H9 (cell line): ENCODE results near the gene P2RY8. TPM values are rescaled to one million over a fixed set of nuclear protein-coding genes. Genes with fewer than 3 reads are reported as not detected.

Experiments
- DNase-seq: peaks from one replicate; pipeline ENCODE4 v3.0.0-alpha.2; 2017
- H2AFZ ChIP-seq: one replicate; pipeline ENCODE4 v1.6.1; 2013; ENCODE audit warnings: mild to moderate bottlenecking, low read length, control low read depth, moderate library complexity
- H2AK5ac ChIP-seq: 2 replicates; pipeline ENCODE4 v1.6.1; 2013; ENCODE audit warnings: low read length, control low read depth, mixed read lengths; ENCODE audit not compliant: insufficient read length
- H2BK120ac ChIP-seq: one replicate; pipeline ENCODE4 v1.6.1; 2013; ENCODE audit warnings: low read depth, mild to moderate bottlenecking, low read length, control low read depth, inconsistent platforms; ENCODE audit not compliant: poor library complexity, severe bottlenecking
- H2BK12ac ChIP-seq: 2 replicates; pipeline ENCODE4 v1.6.1; 2013; ENCODE audit warnings: low read length, control low read depth, mixed read lengths, low read depth; ENCODE audit not compliant: insufficient read length
- H2BK15ac ChIP-seq: 2 replicates; pipeline ENCODE4 v1.6.1; 2013; ENCODE audit warnings: low read depth, low read length, control low read depth
- H2BK20ac ChIP-seq: one replicate; pipeline ENCODE4 v1.6.1; 2013; ENCODE audit warnings: low read depth, mild to moderate bottlenecking, low read length, control low read depth, inconsistent platforms; ENCODE audit not compliant: poor library complexity, severe bottlenecking
- H2BK5ac ChIP-seq: 2 replicates; pipeline ENCODE4 v1.6.1; 2013; ENCODE audit warnings: low read length, control low read depth, mixed read lengths; ENCODE audit not compliant: insufficient read length
- H3K14ac ChIP-seq: 2 replicates; pipeline ENCODE4 v1.6.1; 2013; ENCODE audit warnings: low read length, control low read depth; ENCODE audit not compliant: insufficient read depth
- H3K18ac ChIP-seq: 2 replicates; pipeline ENCODE4 v1.6.1; 2013; ENCODE audit warnings: low read depth, mild to moderate bottlenecking, mixed read lengths, low read length, control low read depth; ENCODE audit not compliant: insufficient read length
- H3K23ac ChIP-seq: 2 replicates; pipeline ENCODE4 v1.6.1; 2013; ENCODE audit warnings: low read length, control low read depth, mixed read lengths, low read depth; ENCODE audit not compliant: insufficient read length
- H3K23me2 ChIP-seq: 2 replicates; pipeline ENCODE4 v1.6.1; 2013; ENCODE audit warnings: low read depth, mild to moderate bottlenecking, mixed read lengths, low read length, control low read depth; ENCODE audit not compliant: insufficient read length, poor library complexity, severe bottlenecking
- H3K27ac ChIP-seq: 2 replicates; pipeline ENCODE4 v1.5.1; 2013; ENCODE audit warnings: low read length, control low read depth, mixed read lengths, low read depth; ENCODE audit not compliant: insufficient read length
- H3K27me3 ChIP-seq: 2 replicates; pipeline ENCODE4 v1.6.1; 2013; ENCODE audit warnings: low read length, control low read depth, inconsistent platforms; ENCODE audit not compliant: insufficient read depth
- H3K4ac ChIP-seq: 2 replicates; pipeline ENCODE4 v1.6.1; 2013; ENCODE audit warnings: low read depth, mild to moderate bottlenecking, control low read depth, inconsistent platforms, low read length, moderate library complexity
- H3K4me1 ChIP-seq: 2 replicates; pipeline ENCODE4 v1.6.1; 2013; ENCODE audit warnings: low read length, control low read depth, inconsistent platforms; ENCODE audit not compliant: insufficient read depth
- H3K4me2 ChIP-seq: 2 replicates; pipeline ENCODE4 v1.6.1; 2013; ENCODE audit warnings: low read length, control low read depth, mixed read lengths; ENCODE audit not compliant: insufficient read length, insufficient read depth
- H3K56ac ChIP-seq: 2 replicates; pipeline ENCODE4 v1.6.1; 2013; ENCODE audit warnings: low read depth, mild to moderate bottlenecking, mixed read lengths, low read length, control low read depth; ENCODE audit not compliant: insufficient read length
- H3K79me1 ChIP-seq: 2 replicates; pipeline ENCODE4 v1.6.1; 2013; ENCODE audit warnings: low read depth, mild to moderate bottlenecking, moderate library complexity, low read length, control low read depth, inconsistent platforms; ENCODE audit not compliant: insufficient read depth, poor library complexity, severe bottlenecking
- H3K79me2 ChIP-seq: 2 replicates; pipeline ENCODE4 v1.6.1; 2013; ENCODE audit warnings: low read length, control low read depth, inconsistent platforms; ENCODE audit not compliant: insufficient read depth
- H3K9ac ChIP-seq: 2 replicates; pipeline ENCODE4 v1.6.1; 2013; ENCODE audit warnings: low read length, control low read depth, mixed read lengths; ENCODE audit not compliant: insufficient read length; ENCODE audit errors: extremely low read depth
- H3K9me3 ChIP-seq: one replicate; pipeline ENCODE4 v1.6.1; 2013; ENCODE audit warnings: low read depth, low read length, inconsistent platforms; ENCODE audit not compliant: control insufficient read depth
- H3T11ph ChIP-seq: one replicate; pipeline ENCODE4 v1.6.1; 2013; ENCODE audit warnings: mild to moderate bottlenecking, low read length, control low read depth, inconsistent platforms
- H4K20me1 ChIP-seq: one replicate; pipeline ENCODE4 v1.6.1; 2013; ENCODE audit not compliant: control insufficient read depth, insufficient read length, insufficient read depth
- H4K5ac ChIP-seq: 2 replicates; pipeline ENCODE4 v1.6.1; 2013; ENCODE audit warnings: low read depth, mild to moderate bottlenecking, mixed read lengths, low read length, control low read depth; ENCODE audit not compliant: insufficient read length
- H4K8ac ChIP-seq: replicated peaks from 2 replicates; pipeline ENCODE4 v1.6.1; 2013; ENCODE audit warnings: low read length, control low read depth, mixed read lengths, low read depth; ENCODE audit not compliant: insufficient read length
- H4K91ac ChIP-seq: 2 replicates; pipeline ENCODE4 v1.6.1; 2013; ENCODE audit warnings: low read depth, mild to moderate bottlenecking, moderate library complexity, mixed read lengths, low read length, control low read depth; ENCODE audit not compliant: insufficient read length
- H3K27ac Mint-ChIP-seq, 3 experiments: 2 replicates in 2 of 3; 3 replicates in 1 of 3; pipeline ENCODE4 v1.8.0; 2020 to 2021; ENCODE audit warnings: mixed read lengths in 3 of 3, mild to moderate bottlenecking in 1 of 3, moderate library complexity in 1 of 3
- H3K27me3 Mint-ChIP-seq: 2 replicates; pipeline ENCODE4 v1.8.0; 2021; ENCODE audit warnings: low read depth, mild to moderate bottlenecking, moderate library complexity, mixed read lengths
- H3K36me3 Mint-ChIP-seq, 3 experiments: 2 replicates in 2 of 3; 3 replicates in 1 of 3; pipeline ENCODE4 v1.8.0; 2020 to 2021; ENCODE audit warnings: low read depth in 3 of 3, mixed read lengths in 3 of 3; ENCODE audit not compliant: insufficient read depth in 1 of 3
- H3K4me1 Mint-ChIP-seq, 2 experiments: 2 replicates each; pipeline ENCODE4 v1.8.0; 2020; ENCODE audit warnings: mixed read lengths in 2 of 2
- H3K4me3 Mint-ChIP-seq, 2 experiments: 2 replicates in 1 of 2; 3 replicates in 1 of 2; pipeline ENCODE4 v1.8.0; 2020 to 2021; ENCODE audit warnings: mild to moderate bottlenecking in 2 of 2, mixed read lengths in 2 of 2, moderate library complexity in 1 of 2
- H3K9me3 Mint-ChIP-seq, 2 experiments: 2 replicates in 1 of 2; 3 replicates in 1 of 2; pipeline ENCODE4 v1.8.0; 2020; ENCODE audit warnings: mild to moderate bottlenecking in 2 of 2, mixed read lengths in 2 of 2, moderate library complexity in 1 of 2
- CTCF ChIP-seq: fragments of 200-600 bp; sonication (generic); conservative IDR thresholded peaks from 3 replicates; pipeline ENCODE4 v1.8.0; 2021; ENCODE audit warnings: antibody characterized with exemption, mild to moderate bottlenecking
- WGBS: extraction: QIAGEN DNeasy Blood & Tissue Kit; methylation state at CpG from one replicate; pipeline ENCODE4 v1.1.7; 2013; ENCODE audit warnings: missing lambda C conversion rate, low lambda C conversion rate, mixed read lengths; ENCODE audit not compliant: insufficient read length; ENCODE audit errors: extremely low coverage; 5-methylcytosine and 5-hydroxymethylcytosine counted together
- total RNA-seq: library from RNA; stranded (reverse); gene quantifications from 2 replicates; pipeline ENCODE4 v1.2.1, GENCODE V29; 2021

P2RY8 gene
- total RNA-seq, 1 experiment from 2014 or later, result not detected

- H3K4me3 Mint-ChIP-seq, result no peak overlapping the region
- no peak overlapping the region for H3K18ac ChIP-seq
- no peak overlapping the region for H2BK15ac ChIP-seq
- no peaks in the 10 kb centered on the region for H3K79me1 ChIP-seq
- no peak overlapping the region for H3K9ac ChIP-seq
- no peak overlapping the region for H4K5ac ChIP-seq
- H2AK5ac ChIP-seq, result no peak overlapping the region
- peaks cover 6% of the 10 kb centered on the region in 2 experiments for H3K4me1 Mint-ChIP-seq
- no peak overlapping the region for H3K4ac ChIP-seq
- H2BK12ac ChIP-seq, result no peak overlapping the region
- H3K14ac ChIP-seq, result no peak overlapping the region
- H3K79me2 ChIP-seq, result no peaks in the 10 kb centered on the region
- no peak overlapping the region for H4K91ac ChIP-seq
- no peak overlapping the region for H3K4me2 ChIP-seq
- peaks cover 8% of the 10 kb centered on the region for H3K27me3 Mint-ChIP-seq
- no peaks in the 10 kb centered on the region for H3K36me3 Mint-ChIP-seq
- no peak overlapping the region for H2BK120ac ChIP-seq
- H3K56ac ChIP-seq, result no peak overlapping the region
- no peaks in the 10 kb centered on the region for H3K9me3 ChIP-seq
- H4K8ac ChIP-seq, result no peak overlapping the region
- no peaks in the 10 kb centered on the region; a peak in 1 of 5 replicates for H3K9me3 Mint-ChIP-seq
- no peak overlapping the region for H3K27ac Mint-ChIP-seq
- no peaks in the 10 kb centered on the region for H4K20me1 ChIP-seq
- H3K4me1 ChIP-seq, result no peaks in the 10 kb centered on the region
- TF ChIP-seq CTCF, result no peak
- no peak overlapping the region for H2BK5ac ChIP-seq
- WGBS, result no CpG with 5 or more reads among the region's 5 CpGs
- no peak overlapping the region for H3K27ac ChIP-seq
- H2BK20ac ChIP-seq, result no peak overlapping the region
- no peaks in the 10 kb centered on the region for H3K23me2 ChIP-seq
- no peaks in the 10 kb centered on the region; the same call in 1 of the 2 replicates for H3K27me3 ChIP-seq
- no peak overlapping the region for H2AFZ ChIP-seq
- DNase-seq, result peak; percentile 22
- no peak overlapping the region for H3K23ac ChIP-seq
- no peak overlapping the region for H3T11ph ChIP-seq
These were observed 73.4 kb downstream of the P2RY8 start for GRCh38 chrX:1463581-1463980.
